K562 (cell line): ENCODE data around the gene SLC1A4. TPM values are rescaled to one million over a fixed set of nuclear protein-coding genes. Genes with fewer than 3 reads are reported as not detected.

Source experiments
- SAFB2 ChIP-seq: fragments of 200-400 bp; formaldehyde crosslinking; IDR thresholded peaks from 2 replicates; pipeline ENCODE4 v1.6.1; 2018; ENCODE audit warnings: borderline replicate concordance, low read length, low read depth, moderate library complexity; ENCODE audit not compliant: severe bottlenecking
- polyA plus RNA-seq, 8 experiments: library from polyadenylated mRNA; depleted of rRNA in 4 of 8; stranded (reverse) in 5 of 8; unstranded in 3 of 8; fragments of >200 nt; fragmentation: Nextera tagmentation in 2 of 8; fragmentation: Illumina TruSeq in 1 of 8; extraction: Ambion mirVana in 2 of 8; extraction: Trizol in 1 of 8; gene quantifications; 2 replicates each; pipeline versions ENCODE4 v1.2.1 to v1.2.3, GENCODE V29; 2011 to 2014; ENCODE audit warnings: inconsistent platforms in 1 of 8, missing spikeins in 1 of 8
- total RNA-seq, 7 experiments: library from RNA; depleted of rRNA in 6 of 7; stranded (reverse); fragments of >200 nt in 6 of 7; fragmentation: Illumina TruSeq in 2 of 7; extraction: Trizol in 2 of 7; gene quantifications; 2 replicates each; pipeline versions ENCODE4 v1.2.1 to v1.2.3, GENCODE V29; 2011 to 2021; ENCODE audit warnings: low replicate concordance in 1 of 7
- TF ChIP-seq, protein P1 (sequence below): fragments of 450-650 bp; IDR thresholded peaks from 2 replicates; pipeline ENCODE4 v1.6.1; 2016; ENCODE audit warnings: low read depth
- TF ChIP-seq, protein P2 (sequence below): fragments of 200-600 bp; sonication (generic); IDR thresholded peaks from one replicate; pipeline ENCODE4 v1.6.1; 2012; ENCODE audit warnings: mild to moderate bottlenecking, low read depth, low read length, inconsistent platforms
- TF ChIP-seq, protein P3 (sequence below): sonication (generic); formaldehyde crosslinking; IDR thresholded peaks from 2 replicates; pipeline ENCODE4 v1.8.1; 2022; ENCODE audit warnings: missing genetic modification reagents

Gene SLC1A4
- total and polyA plus RNA-seq, 9 of the 15 experiments (the other 6 are each of a cell fraction or from before 2014, with no cell fraction given): 4.4 to 24.0 (median 10.9) TPM

GRCh38 chr2:65056215-65057053, 67.2 kb downstream of the SLC1A4 start, which contains the start of gene CEP68 (continued):
- TF ChIP-seq, protein P1, sequence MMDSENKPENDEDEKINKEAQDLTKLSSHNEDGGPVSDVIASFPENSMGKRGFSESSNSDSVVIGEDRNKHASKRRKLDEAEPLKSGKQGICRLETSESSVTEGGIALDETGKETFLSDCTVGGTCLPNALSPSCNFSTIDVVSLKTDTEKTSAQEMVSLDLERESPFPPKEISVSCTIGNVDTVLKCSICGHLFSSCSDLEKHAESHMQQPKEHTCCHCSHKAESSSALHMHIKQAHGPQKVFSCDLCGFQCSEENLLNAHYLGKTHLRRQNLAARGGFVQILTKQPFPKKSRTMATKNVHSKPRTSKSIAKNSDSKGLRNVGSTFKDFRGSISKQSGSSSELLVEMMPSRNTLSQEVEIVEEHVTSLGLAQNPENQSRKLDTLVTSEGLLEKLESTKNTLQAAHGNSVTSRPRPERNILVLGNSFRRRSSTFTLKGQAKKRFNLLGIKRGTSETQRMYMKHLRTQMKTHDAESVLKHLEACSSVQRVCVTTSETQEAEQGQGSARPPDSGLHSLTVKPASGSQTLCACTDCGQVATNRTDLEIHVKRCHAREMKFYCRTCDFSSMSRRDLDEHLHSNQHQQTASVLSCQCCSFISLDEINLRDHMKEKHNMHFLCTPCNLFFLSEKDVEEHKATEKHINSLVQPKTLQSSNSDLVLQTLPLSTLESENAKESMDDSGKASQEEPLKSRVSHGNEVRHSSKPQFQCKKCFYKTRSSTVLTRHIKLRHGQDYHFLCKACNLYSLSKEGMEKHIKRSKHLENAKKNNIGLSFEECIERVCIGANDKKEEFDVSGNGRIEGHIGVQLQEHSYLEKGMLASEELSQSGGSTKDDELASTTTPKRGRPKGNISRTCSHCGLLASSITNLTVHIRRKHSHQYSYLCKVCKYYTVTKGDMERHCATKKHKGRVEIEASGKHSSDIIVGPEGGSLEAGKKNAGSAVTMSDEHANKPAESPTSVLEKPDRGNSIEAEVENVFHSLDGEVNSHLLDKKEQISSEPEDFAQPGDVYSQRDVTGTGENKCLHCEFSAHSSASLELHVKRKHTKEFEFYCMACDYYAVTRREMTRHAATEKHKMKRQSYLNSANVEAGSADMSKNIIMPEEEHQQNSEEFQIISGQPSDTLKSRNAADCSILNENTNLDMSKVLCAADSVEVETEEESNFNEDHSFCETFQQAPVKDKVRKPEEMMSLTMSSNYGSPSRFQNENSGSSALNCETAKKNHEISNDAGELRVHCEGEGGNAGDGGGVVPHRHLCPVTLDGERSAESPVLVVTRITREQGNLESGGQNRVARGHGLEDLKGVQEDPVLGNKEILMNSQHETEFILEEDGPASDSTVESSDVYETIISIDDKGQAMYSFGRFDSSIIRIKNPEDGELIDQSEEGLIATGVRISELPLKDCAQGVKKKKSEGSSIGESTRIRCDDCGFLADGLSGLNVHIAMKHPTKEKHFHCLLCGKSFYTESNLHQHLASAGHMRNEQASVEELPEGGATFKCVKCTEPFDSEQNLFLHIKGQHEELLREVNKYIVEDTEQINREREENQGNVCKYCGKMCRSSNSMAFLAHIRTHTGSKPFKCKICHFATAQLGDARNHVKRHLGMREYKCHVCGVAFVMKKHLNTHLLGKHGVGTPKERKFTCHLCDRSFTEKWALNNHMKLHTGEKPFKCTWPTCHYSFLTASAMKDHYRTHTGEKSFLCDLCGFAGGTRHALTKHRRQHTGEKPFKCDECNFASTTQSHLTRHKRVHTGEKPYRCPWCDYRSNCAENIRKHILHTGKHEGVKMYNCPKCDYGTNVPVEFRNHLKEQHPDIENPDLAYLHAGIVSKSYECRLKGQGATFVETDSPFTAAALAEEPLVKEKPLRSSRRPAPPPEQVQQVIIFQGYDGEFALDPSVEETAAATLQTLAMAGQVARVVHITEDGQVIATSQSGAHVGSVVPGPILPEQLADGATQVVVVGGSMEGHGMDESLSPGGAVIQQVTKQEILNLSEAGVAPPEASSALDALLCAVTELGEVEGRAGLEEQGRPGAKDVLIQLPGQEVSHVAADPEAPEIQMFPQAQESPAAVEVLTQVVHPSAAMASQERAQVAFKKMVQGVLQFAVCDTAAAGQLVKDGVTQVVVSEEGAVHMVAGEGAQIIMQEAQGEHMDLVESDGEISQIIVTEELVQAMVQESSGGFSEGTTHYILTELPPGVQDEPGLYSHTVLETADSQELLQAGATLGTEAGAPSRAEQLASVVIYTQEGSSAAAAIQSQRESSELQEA: no peak
- TF ChIP-seq, protein P2, sequence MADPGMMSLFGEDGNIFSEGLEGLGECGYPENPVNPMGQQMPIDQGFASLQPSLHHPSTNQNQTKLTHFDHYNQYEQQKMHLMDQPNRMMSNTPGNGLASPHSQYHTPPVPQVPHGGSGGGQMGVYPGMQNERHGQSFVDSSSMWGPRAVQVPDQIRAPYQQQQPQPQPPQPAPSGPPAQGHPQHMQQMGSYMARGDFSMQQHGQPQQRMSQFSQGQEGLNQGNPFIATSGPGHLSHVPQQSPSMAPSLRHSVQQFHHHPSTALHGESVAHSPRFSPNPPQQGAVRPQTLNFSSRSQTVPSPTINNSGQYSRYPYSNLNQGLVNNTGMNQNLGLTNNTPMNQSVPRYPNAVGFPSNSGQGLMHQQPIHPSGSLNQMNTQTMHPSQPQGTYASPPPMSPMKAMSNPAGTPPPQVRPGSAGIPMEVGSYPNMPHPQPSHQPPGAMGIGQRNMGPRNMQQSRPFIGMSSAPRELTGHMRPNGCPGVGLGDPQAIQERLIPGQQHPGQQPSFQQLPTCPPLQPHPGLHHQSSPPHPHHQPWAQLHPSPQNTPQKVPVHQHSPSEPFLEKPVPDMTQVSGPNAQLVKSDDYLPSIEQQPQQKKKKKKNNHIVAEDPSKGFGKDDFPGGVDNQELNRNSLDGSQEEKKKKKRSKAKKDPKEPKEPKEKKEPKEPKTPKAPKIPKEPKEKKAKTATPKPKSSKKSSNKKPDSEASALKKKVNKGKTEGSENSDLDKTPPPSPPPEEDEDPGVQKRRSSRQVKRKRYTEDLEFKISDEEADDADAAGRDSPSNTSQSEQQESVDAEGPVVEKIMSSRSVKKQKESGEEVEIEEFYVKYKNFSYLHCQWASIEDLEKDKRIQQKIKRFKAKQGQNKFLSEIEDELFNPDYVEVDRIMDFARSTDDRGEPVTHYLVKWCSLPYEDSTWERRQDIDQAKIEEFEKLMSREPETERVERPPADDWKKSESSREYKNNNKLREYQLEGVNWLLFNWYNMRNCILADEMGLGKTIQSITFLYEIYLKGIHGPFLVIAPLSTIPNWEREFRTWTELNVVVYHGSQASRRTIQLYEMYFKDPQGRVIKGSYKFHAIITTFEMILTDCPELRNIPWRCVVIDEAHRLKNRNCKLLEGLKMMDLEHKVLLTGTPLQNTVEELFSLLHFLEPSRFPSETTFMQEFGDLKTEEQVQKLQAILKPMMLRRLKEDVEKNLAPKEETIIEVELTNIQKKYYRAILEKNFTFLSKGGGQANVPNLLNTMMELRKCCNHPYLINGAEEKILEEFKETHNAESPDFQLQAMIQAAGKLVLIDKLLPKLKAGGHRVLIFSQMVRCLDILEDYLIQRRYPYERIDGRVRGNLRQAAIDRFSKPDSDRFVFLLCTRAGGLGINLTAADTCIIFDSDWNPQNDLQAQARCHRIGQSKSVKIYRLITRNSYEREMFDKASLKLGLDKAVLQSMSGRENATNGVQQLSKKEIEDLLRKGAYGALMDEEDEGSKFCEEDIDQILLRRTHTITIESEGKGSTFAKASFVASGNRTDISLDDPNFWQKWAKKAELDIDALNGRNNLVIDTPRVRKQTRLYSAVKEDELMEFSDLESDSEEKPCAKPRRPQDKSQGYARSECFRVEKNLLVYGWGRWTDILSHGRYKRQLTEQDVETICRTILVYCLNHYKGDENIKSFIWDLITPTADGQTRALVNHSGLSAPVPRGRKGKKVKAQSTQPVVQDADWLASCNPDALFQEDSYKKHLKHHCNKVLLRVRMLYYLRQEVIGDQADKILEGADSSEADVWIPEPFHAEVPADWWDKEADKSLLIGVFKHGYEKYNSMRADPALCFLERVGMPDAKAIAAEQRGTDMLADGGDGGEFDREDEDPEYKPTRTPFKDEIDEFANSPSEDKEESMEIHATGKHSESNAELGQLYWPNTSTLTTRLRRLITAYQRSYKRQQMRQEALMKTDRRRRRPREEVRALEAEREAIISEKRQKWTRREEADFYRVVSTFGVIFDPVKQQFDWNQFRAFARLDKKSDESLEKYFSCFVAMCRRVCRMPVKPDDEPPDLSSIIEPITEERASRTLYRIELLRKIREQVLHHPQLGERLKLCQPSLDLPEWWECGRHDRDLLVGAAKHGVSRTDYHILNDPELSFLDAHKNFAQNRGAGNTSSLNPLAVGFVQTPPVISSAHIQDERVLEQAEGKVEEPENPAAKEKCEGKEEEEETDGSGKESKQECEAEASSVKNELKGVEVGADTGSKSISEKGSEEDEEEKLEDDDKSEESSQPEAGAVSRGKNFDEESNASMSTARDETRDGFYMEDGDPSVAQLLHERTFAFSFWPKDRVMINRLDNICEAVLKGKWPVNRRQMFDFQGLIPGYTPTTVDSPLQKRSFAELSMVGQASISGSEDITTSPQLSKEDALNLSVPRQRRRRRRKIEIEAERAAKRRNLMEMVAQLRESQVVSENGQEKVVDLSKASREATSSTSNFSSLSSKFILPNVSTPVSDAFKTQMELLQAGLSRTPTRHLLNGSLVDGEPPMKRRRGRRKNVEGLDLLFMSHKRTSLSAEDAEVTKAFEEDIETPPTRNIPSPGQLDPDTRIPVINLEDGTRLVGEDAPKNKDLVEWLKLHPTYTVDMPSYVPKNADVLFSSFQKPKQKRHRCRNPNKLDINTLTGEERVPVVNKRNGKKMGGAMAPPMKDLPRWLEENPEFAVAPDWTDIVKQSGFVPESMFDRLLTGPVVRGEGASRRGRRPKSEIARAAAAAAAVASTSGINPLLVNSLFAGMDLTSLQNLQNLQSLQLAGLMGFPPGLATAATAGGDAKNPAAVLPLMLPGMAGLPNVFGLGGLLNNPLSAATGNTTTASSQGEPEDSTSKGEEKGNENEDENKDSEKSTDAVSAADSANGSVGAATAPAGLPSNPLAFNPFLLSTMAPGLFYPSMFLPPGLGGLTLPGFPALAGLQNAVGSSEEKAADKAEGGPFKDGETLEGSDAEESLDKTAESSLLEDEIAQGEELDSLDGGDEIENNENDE: no peak
- TF ChIP-seq, protein P3, sequence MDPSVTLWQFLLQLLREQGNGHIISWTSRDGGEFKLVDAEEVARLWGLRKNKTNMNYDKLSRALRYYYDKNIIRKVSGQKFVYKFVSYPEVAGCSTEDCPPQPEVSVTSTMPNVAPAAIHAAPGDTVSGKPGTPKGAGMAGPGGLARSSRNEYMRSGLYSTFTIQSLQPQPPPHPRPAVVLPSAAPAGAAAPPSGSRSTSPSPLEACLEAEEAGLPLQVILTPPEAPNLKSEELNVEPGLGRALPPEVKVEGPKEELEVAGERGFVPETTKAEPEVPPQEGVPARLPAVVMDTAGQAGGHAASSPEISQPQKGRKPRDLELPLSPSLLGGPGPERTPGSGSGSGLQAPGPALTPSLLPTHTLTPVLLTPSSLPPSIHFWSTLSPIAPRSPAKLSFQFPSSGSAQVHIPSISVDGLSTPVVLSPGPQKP (CRISPR knock-in tag): no peak
- no peak for TF ChIP-seq SAFB2
